NCI-H446 treated with DMSO at 0.1 percent for 48 hours (cell line): ENCODE results near the gene DNAI2.

Experiments used
- DNase-seq: peaks from one replicate; lab custom pipeline; 2025; lab: John Stamatoyannopoulos, UW

The DNAI2 gene

DNA sequence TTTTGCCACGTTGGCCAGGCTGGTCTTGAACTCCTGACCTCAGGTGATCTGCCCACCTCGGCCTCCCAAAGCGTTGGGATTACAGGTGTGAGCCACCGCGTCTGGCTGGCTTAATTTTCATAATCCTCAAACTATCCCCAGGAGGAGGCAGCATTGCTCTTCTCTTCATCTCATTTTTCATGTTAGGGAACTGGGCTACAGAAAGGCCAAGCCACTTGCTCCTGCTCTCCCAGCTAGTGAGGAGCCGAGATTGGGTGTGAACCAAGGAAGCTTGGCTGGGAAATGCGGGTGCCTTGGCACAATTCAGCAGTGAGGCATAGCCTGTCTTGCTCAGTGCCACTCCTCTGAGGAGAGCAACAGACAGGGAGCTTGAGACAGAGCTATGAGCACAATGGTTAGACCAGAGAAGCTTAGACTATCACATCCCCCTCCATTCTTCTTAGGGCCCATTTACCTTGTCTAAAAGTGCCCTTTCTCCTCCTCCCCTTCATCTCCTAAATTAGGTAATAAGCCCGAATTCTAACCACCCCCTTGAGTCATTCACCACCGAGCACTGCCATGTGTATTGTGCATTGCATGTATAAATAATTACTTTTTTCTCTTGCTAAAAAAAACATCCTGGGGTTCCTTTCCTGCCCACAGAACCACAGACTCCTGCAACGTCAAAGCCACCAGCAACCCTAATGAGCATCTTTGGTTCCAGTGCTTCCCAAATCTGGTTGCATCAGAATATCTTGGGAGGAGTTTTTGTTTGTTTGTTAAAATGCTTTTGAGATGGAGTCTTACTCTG, 32.0 kb downstream of the DNAI2 start:
- no peak for DNase-seq

DNA sequence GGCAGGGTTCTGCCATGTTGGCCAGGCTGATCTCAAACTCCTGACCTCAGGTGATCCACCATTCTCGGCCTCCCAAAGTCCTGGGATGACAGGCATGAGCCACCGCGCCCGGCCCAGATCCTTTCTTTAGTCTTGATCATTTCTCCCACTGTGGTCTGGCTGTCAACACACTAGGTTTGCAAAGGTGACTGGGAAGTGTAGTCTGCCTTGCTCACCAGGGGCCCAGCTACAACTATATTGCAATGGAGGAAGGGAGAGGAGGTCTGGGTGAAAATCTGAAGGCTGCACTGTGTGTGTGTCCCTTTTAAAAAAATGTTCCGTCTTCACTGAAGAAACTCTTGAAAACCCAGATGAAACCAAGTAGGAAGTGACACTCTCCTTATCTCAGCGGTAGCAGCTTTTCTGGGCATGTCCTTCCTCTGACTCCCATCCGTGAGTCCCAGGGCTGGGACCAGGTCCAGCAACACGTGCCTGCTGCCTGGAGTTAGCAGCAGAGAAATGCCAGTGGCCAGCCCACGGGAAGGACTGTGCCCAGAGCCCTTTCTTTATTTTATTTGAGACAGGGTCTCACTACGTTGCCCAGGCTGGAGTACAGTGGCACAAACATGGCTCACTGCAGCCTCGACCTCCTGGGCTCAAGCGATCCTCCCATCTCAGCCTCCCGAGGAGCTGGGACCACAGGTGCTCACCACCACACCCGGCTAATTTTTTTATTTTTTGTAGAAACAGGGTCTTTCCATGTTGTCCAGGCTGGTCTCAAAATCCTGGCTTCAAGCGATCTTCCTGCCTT, 34.1 kb downstream of the DNAI2 start:
- no peak for DNase-seq

DNA sequence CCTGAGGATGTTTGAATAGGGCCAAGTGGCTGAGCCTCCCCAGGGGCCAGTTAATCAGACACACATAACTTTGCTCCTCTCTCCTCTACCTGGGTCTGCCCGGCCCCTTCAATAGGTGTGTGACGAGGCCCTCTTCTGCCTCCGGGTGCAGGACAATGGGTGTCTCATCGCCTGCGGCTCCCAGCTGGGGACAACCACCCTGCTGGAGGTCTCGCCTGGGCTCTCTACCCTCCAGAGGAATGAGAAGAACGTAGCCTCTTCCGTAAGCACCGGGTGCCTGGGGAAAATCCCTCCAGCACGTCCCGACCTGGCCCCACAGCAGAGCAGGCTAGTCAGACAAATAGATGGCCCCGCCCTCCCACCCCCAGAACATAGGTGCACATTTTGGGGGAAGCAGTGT, 35.9 kb downstream of the DNAI2 start:
- DNase-seq: no peak

DNA sequence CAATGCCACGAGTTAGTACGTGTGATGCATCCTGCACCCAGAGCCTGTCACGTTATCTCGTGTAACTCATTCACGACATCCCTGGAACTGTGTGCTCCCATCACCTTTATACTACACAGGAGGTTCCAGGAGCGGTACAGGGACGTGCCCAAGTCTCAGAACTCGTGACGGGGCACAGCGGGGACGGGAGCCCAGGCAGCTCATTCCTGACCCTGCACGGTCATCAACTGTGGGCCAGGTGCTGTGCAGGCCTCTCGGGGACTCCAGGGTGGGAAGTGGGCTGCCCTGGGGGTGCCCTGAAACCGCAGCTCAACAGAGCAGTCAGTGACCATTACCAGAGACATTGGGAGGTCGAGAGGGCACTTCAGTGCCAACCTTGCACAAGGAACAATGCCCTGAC, 40.8 kb downstream of the DNAI2 start:
- DNase-seq: no peak

DNA sequence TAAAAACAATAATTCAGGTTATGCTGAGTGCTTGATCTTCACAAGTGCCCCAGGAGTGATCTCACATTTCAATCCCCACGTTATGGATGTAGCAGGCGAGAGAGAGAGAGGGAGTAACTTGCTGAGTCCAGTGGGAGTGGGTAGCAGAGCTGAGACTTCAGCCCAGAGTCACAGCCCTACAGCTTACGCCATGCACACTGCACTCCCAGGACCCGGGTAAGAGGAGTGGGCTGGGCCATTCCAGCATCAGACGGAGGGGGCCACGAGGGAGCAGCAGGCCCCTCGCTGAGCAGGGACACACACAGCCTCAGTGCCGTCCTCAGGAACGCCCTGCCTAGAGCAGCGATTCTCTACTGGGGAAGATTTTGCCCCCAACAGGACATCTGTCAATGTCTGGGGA, 42.2 kb downstream of the DNAI2 start:
- DNase-seq: no peak

DNA sequence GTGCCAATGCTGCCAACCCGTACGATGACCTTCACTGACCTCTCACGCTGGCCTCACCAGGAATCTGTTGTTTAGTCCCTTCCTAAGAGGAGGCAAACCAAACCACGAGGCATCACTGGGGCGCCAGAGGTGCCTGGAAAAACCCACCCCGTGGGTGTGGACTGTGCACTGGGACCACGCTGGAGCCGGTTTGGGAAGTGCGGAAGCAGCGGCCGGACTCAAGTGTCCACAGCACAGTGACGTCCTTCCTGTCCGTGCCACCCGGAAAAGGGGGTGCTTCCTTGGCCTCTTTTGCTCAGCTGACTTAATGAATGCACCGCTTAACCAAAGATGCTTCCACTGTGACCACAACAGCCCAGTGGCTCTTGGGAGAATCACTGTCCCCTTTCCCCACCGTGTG, 43.0 kb downstream of the DNAI2 start:
- DNase-seq: no peak

GRCh38 chr17:74318391-74318790, 44.4 kb downstream of the DNAI2 start:
- DNase-seq: no peak

- no peak for DNase-seq
Measured at GRCh38 chr17:74324521-74324920, 50.5 kb downstream of the DNAI2 start.

GRCh38 chr17:74325376-74325742, 51.3 kb downstream of the DNAI2 start:
- no peak for DNase-seq

DNA sequence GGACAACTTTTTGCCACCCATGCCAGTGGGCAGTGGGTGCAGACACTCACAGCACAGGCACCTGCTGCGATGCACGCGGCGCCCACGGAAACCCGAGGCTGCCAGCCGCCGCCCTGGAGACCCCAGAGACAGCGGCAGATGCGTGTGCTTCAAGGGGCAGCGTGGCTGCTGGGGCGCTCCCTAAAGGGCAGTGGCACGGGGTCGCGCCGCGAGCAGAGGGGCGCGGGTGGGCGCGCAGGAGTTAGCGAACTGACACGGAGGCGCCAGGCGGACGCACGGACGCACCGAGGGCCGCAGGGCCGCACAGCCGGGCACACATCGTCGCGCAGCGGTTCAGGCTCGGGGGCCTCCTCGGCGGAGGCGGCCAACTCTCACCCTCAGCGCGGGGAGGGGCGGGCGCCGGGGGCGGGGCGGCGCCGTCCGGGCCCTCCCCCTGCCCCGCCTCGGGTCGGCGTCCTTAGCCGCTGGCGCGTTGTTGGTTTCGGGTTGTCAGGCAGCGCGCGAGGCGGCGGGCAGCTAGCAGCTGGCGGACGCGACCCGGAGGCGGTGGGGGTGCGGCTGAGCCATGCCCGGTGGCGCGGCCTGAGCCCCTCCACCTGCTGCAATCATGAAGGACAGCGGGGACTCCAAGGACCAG, 51.8 kb downstream of the DNAI2 start, which contains the start of gene KIF19:
KIF19 (plus strand) TSS at position 484 of the 637 bp plus-strand sequence; CDS start at position 608, 124 bp downstream.
- DNase-seq: no peak

DNA sequence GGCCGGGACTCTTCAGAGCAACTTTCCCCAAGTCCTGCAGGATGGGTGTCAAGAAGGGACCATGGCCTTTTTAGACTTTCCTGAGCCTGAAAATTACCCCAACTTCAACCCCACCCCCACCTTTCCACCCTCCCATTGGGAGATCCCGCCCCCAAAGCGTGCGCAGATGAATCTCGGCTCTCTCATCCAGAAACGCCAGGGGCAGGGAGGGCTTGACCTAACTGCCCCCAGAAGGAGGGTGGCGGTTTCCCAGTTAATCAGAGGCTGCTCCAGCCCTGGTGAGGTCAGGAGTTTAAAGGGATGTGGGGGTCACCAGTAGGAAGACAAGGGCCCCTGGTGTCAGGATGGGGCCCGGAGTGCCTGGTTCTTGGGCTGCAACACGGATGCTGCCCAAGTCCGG, 52.5 kb downstream of the DNAI2 start:
- DNase-seq: no peak

- DNase-seq: no peak
Measured at GRCh38 chr17:74328487-74328886, 54.5 kb downstream of the DNAI2 start.

DNA sequence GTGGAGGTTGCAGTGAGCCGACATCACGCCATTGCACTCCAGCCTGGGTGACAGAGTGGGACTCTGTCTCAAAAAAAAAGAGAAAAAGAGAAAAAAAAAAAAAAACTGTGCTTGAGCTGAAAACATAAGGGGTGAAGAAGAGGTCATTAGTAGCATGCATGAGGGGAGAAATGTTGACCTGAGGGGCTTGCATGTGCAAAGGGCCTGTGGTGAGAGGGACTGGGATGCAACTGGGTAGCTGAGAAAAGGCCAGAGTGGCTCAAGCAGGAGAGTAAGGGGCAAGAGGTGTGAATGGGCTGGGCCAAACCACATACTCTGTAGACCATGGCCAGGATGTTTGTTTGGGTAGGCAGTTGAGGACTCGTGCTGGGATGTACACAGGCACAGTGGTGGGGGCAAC, 55.3 kb downstream of the DNAI2 start:
- DNase-seq: no peak

GRCh38 chr17:74330446-74330845, 56.4 kb downstream of the DNAI2 start:
- DNase-seq: no peak

GRCh38 chr17:74332017-74332650, 58.1 kb downstream of the DNAI2 start:
- DNase-seq: no peak

- no peak for DNase-seq
Measured at GRCh38 chr17:74332763-74333283, 58.8 kb downstream of the DNAI2 start.

GRCh38 chr17:74334393-74335039, 60.5 kb downstream of the DNAI2 start:
- no peak for DNase-seq

DNA sequence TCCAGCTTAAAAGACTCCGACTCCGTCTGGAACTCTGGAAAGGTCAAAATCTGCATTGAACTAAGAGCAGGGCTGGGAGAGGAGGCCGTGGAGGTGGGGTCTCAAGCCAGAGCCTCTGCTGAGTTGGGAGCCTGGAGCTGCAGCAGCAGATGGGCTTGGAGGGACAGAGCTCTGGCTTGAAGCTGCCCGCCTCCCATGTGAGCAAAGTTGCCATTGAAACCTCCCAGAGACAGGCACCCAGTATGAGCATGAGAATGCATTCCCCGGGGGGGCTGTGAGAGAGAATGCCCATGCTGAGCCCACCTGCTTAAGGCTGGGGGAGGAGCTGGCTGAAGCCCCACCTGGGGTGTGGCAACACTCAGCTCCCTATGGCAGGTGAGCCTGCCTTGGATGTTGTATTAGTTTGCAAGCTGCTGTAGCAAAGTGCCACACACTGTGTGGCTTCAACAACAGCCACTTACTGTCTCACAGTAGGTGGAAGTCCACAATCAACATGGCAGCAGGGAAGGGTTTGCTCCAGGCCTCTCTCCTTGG, 61.6 kb downstream of the DNAI2 start:
- DNase-seq: no peak

DNA sequence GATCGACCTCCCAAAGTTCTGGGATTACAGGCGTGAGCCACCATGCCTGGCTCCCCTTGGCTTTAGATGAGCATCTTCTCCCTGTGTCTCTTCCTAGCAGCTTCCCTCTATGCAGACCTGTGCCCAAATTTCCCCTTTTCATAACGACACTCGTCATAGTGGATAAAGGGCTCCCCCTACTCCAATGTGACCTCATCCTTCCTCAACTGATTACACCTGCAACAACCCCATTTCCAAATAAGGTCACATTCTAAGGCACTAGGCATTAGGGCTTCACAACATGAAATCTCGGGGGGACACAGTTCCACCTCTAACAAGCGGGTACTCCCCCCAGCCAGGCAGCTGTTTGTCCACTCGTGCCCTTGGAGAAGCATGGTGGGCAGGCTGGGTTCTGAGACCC, 62.3 kb downstream of the DNAI2 start:
- no peak for DNase-seq

- no peak for DNase-seq
Measured at GRCh38 chr17:74337834-74338500, 63.9 kb downstream of the DNAI2 start.
